CD4-positive, alpha-beta T cell (primary cell): ENCODE measurements around the gene HLF. TPM values are rescaled to one million over a fixed set of nuclear protein-coding genes. Genes with fewer than 3 reads are reported as not detected.

Experiments
- ATAC-seq: fragments of 200-7000 bp; cut with Tn5 transposase; one replicate; pipeline ENCODE4 v1.10.0; 2022; ENCODE audit warnings: mild to moderate bottlenecking; ENCODE audit not compliant: poor library complexity
- CTCF ChIA-PET: fragments of 350-600 bp; sonication (Branson Sonifier 250); formaldehyde crosslinking; loops from one replicate; lab custom pipeline; 2021; ENCODE audit warnings: antibody characterized with exemption, inconsistent platforms; lab: Charles Lee
- POLR2A ChIA-PET: fragments of 350-600 bp; sonication (Branson Sonifier 250); formaldehyde crosslinking; loops from one replicate; lab custom pipeline; 2021; ENCODE audit warnings: antibody characterized with exemption, inconsistent platforms; lab: Charles Lee
- DNase-seq, 14 experiments: peaks; one replicate each; pipeline ENCODE4 v3.0.0-alpha.2; 2013 to 2020; ENCODE audit warnings: mixed read lengths in 2 of 14
- H3K27ac ChIP-seq, 2 donors: one replicate each; pipeline versions ENCODE4 v1.5.1 to v1.7.0; 2013; ENCODE audit warnings: low read length in 2 of 2, low read depth in 1 of 2, mild to moderate bottlenecking in 1 of 2
- H3K27me3 ChIP-seq, 2 experiments: 1 replicate in 1 of 2; 2 replicates in 1 of 2; pipeline versions ENCODE4 v1.6.1 to v1.7.0; 2013; ENCODE audit warnings: low read length in 2 of 2, control low read depth in 1 of 2, mild to moderate bottlenecking in 1 of 2, moderate library complexity in 1 of 2; ENCODE audit not compliant: insufficient read depth in 2 of 2, control insufficient read depth in 1 of 2
- H3K36me3 ChIP-seq: one replicate; pipeline ENCODE4 v1.6.1; 2013; ENCODE audit warnings: low read length, control low read depth; ENCODE audit not compliant: insufficient read depth
- H3K4me1 ChIP-seq: one replicate; pipeline ENCODE4 v1.6.1; 2013; ENCODE audit warnings: low read length, control low read depth; ENCODE audit not compliant: insufficient read depth
- H3K4me3 ChIP-seq: one replicate; pipeline ENCODE4 v1.5.1; 2013; ENCODE audit warnings: mild to moderate bottlenecking, low read length, moderate library complexity
- H3K9me3 ChIP-seq, 2 experiments: 1 replicate in 1 of 2; 2 replicates in 1 of 2; pipeline versions ENCODE4 v1.6.1 to v1.7.0; 2013; ENCODE audit warnings: low read length in 2 of 2, mild to moderate bottlenecking in 2 of 2, control low read depth in 1 of 2, moderate library complexity in 1 of 2; ENCODE audit not compliant: control insufficient read depth in 1 of 2, insufficient read depth in 1 of 2
- H3K27ac Mint-ChIP-seq: one replicate; pipeline ENCODE4 v1.8.0; 2020; ENCODE audit warnings: mixed read lengths
- H3K27me3 Mint-ChIP-seq: one replicate; pipeline ENCODE4 v1.8.0; 2021; ENCODE audit warnings: mixed read lengths
- H3K36me3 Mint-ChIP-seq: one replicate; pipeline ENCODE4 v1.8.0; 2021; ENCODE audit warnings: low read depth, mixed read lengths
- H3K4me1 Mint-ChIP-seq: one replicate; pipeline ENCODE4 v1.8.0; 2021; ENCODE audit warnings: low read depth, mixed read lengths
- H3K4me3 Mint-ChIP-seq: one replicate; pipeline ENCODE4 v1.8.0; 2020; ENCODE audit warnings: mild to moderate bottlenecking, mixed read lengths
- H3K9me3 Mint-ChIP-seq: one replicate; pipeline ENCODE4 v1.8.0; 2020; ENCODE audit warnings: mixed read lengths
- intact Hi-C, 2 experiments: fragments of 100-400 bp; cut with DNase I in 1 of 2; cut with micrococcal nuclease in 1 of 2; formaldehyde crosslinking; loops; one replicate each; pipeline versions ENCODE4 v1.15.1 to v1.9.0; 2023 to 2025; cut with DNase I, micrococcal nuclease
- total RNA-seq, 174 experiments: library from RNA in 2 of 174; stranded (reverse) in 2 of 174; gene quantifications; one replicate each; pipeline ENCODE4 v1.2.3 and lab custom pipeline; 2021 to 2026
- TF ChIP-seq, protein P1 (sequence below): fragments of 200-600 bp; IDR thresholded peaks from one replicate; pipeline ENCODE4 v1.8.0; 2022; ENCODE audit warnings: antibody characterized with exemption, mild to moderate bottlenecking

The HLF gene
- total RNA-seq, 2 experiments from 2014 or later: 4.3 to 4.9 TPM

DNA sequence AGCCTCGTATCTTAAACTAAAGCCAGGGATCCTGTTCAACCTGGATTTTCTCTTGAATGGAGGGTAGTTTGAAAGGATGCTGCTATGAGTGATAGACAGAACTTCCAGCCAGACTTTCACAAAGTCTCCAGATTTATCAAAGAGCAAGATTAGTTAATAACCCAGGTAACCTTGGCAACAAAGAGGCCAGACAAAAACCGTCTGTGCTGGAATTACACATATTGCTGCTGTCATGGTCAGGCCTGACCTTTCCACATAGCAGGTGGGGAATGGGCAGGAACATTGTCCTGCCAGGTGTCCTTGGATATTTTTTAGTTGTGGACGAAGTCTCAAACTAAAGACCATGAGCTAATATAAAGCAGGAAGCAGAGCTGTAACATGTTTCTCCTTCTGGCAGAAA is 52.5 kb downstream of the HLF start:
- H3K27ac Mint-ChIP-seq: no peak overlapping the region
- TF ChIP-seq, protein P1, sequence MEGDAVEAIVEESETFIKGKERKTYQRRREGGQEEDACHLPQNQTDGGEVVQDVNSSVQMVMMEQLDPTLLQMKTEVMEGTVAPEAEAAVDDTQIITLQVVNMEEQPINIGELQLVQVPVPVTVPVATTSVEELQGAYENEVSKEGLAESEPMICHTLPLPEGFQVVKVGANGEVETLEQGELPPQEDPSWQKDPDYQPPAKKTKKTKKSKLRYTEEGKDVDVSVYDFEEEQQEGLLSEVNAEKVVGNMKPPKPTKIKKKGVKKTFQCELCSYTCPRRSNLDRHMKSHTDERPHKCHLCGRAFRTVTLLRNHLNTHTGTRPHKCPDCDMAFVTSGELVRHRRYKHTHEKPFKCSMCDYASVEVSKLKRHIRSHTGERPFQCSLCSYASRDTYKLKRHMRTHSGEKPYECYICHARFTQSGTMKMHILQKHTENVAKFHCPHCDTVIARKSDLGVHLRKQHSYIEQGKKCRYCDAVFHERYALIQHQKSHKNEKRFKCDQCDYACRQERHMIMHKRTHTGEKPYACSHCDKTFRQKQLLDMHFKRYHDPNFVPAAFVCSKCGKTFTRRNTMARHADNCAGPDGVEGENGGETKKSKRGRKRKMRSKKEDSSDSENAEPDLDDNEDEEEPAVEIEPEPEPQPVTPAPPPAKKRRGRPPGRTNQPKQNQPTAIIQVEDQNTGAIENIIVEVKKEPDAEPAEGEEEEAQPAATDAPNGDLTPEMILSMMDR: no peak

DNA sequence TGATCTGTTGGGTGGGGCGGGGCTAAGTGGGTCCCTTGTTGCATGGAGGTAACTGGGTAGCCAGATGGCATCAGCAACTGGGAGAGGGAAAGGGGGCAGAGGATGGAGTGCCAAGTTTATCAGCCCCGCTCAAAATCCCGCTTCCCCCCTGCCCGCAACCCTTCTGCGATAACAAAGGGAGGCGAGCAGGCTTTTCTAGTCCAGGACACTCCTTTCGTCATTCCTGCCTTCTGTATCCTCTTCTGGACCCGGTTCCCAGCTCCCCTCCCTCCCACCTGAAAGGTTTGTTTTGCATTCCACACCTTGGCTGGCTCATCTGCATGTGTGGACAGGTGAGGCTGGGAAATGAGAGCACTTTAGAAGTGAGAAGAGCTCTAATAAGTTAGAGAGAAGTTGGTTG is 53.3 kb downstream of the HLF start:
- DNase-seq (no peak), ATAC-seq (no peak)
- no peaks in the 10 kb centered on the region for H3K4me1 Mint-ChIP-seq
- no peaks in the 10 kb centered on the region for H3K4me1 ChIP-seq
- H3K36me3 Mint-ChIP-seq: no peaks in the 10 kb centered on the region
- ChIA-PET POLR2A (no interaction called here), CTCF (no interaction called here)
- intact Hi-C loops: no loop called here
- H3K4me3 Mint-ChIP-seq: no peak overlapping the region
- no peak overlapping the region for H3K27ac Mint-ChIP-seq
- no peak overlapping the region for H3K27ac ChIP-seq
- no peak overlapping the region for H3K4me3 ChIP-seq
- H3K27me3 Mint-ChIP-seq: no peaks in the 10 kb centered on the region
- H3K9me3 ChIP-seq: no peaks in the 10 kb centered on the region
- H3K27me3 ChIP-seq: no peaks in the 10 kb centered on the region
- TF ChIP-seq, protein P1: no peak
- no peaks in the 10 kb centered on the region for H3K9me3 Mint-ChIP-seq
- H3K36me3 ChIP-seq: no peaks in the 10 kb centered on the region

More for the DNA sequence above, 52.5 kb downstream of the HLF start:
- Mint-ChIP-seq H3K36me3 (no peaks in the 10 kb centered on the region), H3K4me1 (no peaks in the 10 kb centered on the region), H3K9me3 (no peaks in the 10 kb centered on the region), H3K4me3 (no peak overlapping the region), H3K27me3 (no peaks in the 10 kb centered on the region)
- H3K9me3 ChIP-seq: no peaks in the 10 kb centered on the region
- no peak overlapping the region for H3K4me3 ChIP-seq
- DNase-seq (no peak), ATAC-seq (no peak)
- CTCF ChIA-PET: no interaction called here
- intact Hi-C loops: no loop called here
- H3K27me3 ChIP-seq: no peaks in the 10 kb centered on the region
- H3K36me3 ChIP-seq: no peaks in the 10 kb centered on the region
- POLR2A ChIA-PET: no interaction called here
- H3K27ac ChIP-seq: no peak overlapping the region
- H3K4me1 ChIP-seq: no peaks in the 10 kb centered on the region

DNA sequence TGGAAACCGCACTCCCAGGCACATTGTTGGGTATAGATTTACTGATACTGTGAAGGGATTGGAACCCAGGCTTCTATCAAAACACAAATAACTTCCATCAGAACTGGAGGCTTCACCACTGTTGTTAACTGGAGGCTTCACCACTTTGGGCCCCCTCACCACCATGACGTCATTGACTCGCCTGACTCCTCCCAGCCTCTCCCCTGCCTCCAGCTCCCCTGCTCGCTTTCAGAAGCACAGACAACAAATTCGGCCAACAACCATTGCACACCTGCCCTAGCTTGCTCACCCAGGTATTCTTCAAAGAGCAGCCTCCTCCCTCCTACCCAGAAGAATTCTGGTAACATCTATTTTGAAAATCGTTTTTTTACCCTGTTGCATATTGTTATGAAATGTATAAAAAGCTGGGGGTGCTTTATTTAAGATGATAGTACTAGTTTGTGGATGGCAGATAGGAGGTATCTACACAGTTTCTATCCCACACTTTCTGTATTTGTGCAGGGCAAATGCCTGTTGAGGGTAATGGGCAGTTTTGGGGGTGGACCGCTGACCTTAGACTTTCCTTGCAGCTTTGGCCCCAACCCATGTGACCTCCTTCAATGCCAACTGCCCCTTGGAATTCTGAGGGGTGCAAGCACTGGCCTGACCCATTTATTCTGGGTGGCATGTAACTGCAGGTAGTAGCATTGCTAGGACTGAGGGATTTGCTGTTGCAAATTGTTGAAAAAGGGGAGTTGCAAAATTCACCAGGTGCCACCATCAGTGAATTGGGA is 54.1 kb downstream of the HLF start:
- Histone ChIP-seq H3K27me3 (no peaks in the 10 kb centered on the region), H3K9me3 (no peaks in the 10 kb centered on the region), H3K36me3 (no peaks in the 10 kb centered on the region), H3K4me1 (no peaks in the 10 kb centered on the region), H3K27ac (no peak overlapping the region), H3K4me3 (no peak overlapping the region)
- intact Hi-C loops: no loop called here
- CTCF ChIA-PET: no interaction called here
- no peak for ATAC-seq
- POLR2A ChIA-PET: no interaction called here
- Mint-ChIP-seq H3K4me1 (no peaks in the 10 kb centered on the region), H3K27ac (no peak overlapping the region), H3K36me3 (no peaks in the 10 kb centered on the region), H3K27me3 (no peaks in the 10 kb centered on the region), H3K9me3 (no peaks in the 10 kb centered on the region), H3K4me3 (no peak overlapping the region)
- TF ChIP-seq, protein P1: no peak
- DNase-seq: no peak
